Suprapubic skin (tissue), 3 donors: ENCODE data around the gene RRP1.

ENCODE experiments used
- CTCF ChIP-seq, 2 donors: fragments of 200-600 bp in 1 of 2; fragments of 450-650 bp in 1 of 2; sonication (generic) in 1 of 2; IDR thresholded peaks; one replicate each; pipeline ENCODE4 v1.5.1; 2016 to 2019; ENCODE audit warnings: antibody characterized with exemption in 2 of 2, mild to moderate bottlenecking in 1 of 2, moderate library complexity in 1 of 2
- POLR2AphosphoS5 ChIP-seq, 3 donors: sonication (generic); formaldehyde crosslinking; IDR thresholded peaks; one replicate each; pipeline ENCODE4 v1.6.1; 2017; ENCODE audit warnings: antibody characterized with exemption in 3 of 3

- TF ChIP-seq POLR2AphosphoS5 (IDR thresholded peaks at IDR 0.05) (no peak), CTCF (IDR thresholded peaks at IDR 0.05) (no peak)
Measured at GRCh38 chr21:43771199-43771675, 18.1 kb upstream of the RRP1 start.
